ENCODE data around the gene HES6.

DNA sequence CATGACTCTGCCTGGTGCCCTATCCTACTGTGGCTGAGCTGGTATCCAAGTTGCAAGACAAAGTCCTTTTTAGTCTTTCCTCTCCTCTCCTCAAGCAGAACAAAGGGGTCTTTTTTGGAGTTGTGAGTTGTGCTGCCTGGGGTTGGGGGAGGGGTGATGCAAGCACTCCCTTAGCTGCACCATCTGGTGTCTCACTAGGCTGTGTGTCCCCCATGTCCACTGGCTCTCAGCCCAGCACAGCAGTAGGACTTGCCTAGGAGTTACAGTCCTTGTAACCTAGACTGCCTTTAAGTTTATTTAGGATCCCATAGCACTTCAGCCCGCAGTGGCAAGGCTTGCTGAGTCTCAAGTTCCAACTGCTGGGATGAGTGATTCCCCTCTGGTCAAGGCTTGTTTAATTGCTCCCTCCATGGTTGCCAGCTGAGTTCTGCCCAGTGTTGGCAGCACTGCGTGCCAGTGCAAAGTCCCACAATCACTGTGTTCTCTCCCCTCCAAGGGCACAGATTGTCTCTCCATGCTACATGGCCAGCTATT lies 23.1 kb downstream of the HES6 start:
- TF ChIP-seq EZH2phosphoT487 (IDR thresholded peaks at IDR 0.05; ENCODE audit: low read depth, severe bottlenecking, unreplicated experiment) (no peak), EZH2 (IDR thresholded peaks at IDR 0.05; ENCODE audit: borderline replicate concordance) (no peak)
- TF ChIP-seq, protein P1, sequence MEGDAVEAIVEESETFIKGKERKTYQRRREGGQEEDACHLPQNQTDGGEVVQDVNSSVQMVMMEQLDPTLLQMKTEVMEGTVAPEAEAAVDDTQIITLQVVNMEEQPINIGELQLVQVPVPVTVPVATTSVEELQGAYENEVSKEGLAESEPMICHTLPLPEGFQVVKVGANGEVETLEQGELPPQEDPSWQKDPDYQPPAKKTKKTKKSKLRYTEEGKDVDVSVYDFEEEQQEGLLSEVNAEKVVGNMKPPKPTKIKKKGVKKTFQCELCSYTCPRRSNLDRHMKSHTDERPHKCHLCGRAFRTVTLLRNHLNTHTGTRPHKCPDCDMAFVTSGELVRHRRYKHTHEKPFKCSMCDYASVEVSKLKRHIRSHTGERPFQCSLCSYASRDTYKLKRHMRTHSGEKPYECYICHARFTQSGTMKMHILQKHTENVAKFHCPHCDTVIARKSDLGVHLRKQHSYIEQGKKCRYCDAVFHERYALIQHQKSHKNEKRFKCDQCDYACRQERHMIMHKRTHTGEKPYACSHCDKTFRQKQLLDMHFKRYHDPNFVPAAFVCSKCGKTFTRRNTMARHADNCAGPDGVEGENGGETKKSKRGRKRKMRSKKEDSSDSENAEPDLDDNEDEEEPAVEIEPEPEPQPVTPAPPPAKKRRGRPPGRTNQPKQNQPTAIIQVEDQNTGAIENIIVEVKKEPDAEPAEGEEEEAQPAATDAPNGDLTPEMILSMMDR (IDR thresholded peaks at IDR 0.05; ENCODE audit: poor library complexity): no peak

Data from hepatocyte (in vitro differentiated cells).